ENCODE data around the gene RPL18. TPM values are rescaled to one million over a fixed set of nuclear protein-coding genes. Genes with fewer than 3 reads are reported as not detected.

RPL18 gene
- total RNA-seq, 1 experiment from 2014 or later = 1,417 TPM

- POLR2A ChIA-PET (ENCODE audit: low non-redundant PET) = no interaction called here
- no peak for TF ChIP-seq CTCF (conservative IDR thresholded peaks at IDR 0.05; ENCODE audit: low read depth, low read length)
- no peak for TF ChIP-seq EZH2 (IDR thresholded peaks at IDR 0.05; ENCODE audit: borderline replicate concordance, low read depth, low read length, poor library complexity, severe bottlenecking)
- H3K9me3 ChIP-seq (ENCODE audit: low read depth, low read length, poor library complexity, severe bottlenecking) = no peaks in the 10 kb centered on the region
Observed at GRCh38 chr19:48628486-48629296, 9.7 kb upstream of the RPL18 start.

GRCh38 chr19:48627865-48628314 lies 8.9 kb upstream of the RPL18 start:
- no peak for DNase-seq (ENCODE audit: low spot score)
- H3K27me3 ChIP-seq (replicated peaks; ENCODE audit: insufficient read depth, low read depth, low read length, poor library complexity) = no peaks in the 10 kb centered on the region
- H3K36me3 ChIP-seq (ENCODE audit: insufficient read depth, low read length, poor library complexity, severe bottlenecking) = peaks cover 13% of the 10 kb centered on the region
- intact Hi-C loops (cut with micrococcal nuclease; ENCODE audit: unreplicated experiment) = no loop called here
- peaks cover 27% of the 10 kb centered on the region for H3K4me1 ChIP-seq (ENCODE audit: insufficient read depth, low read length, poor library complexity, severe bottlenecking)
- H3K9me3 ChIP-seq (ENCODE audit: low read depth, low read length, poor library complexity, severe bottlenecking) = no peaks in the 10 kb centered on the region
- no peak overlapping the region for H3K4me3 ChIP-seq (ENCODE audit: low read depth, low read length, poor library complexity, severe bottlenecking)
- ChIA-PET CTCF (no interaction called here), POLR2A (ENCODE audit: low non-redundant PET) (no interaction called here)
- H3K27ac ChIP-seq (ENCODE audit: low read depth, low read length, poor library complexity, severe bottlenecking) = no peak overlapping the region
- BruUV-seq (replicated peaks) = no TSS peak
- TF ChIP-seq CTCF (conservative IDR thresholded peaks at IDR 0.05; ENCODE audit: low read depth, low read length) (no peak), EZH2 (IDR thresholded peaks at IDR 0.05; ENCODE audit: borderline replicate concordance, low read depth, low read length, poor library complexity, severe bottlenecking) (no peak)

More at GRCh38 chr19:48628486-48629296, 9.7 kb upstream of the RPL18 start:
- Histone ChIP-seq H3K27ac (ENCODE audit: low read depth, low read length, poor library complexity, severe bottlenecking) (peak overlapping the region; percentile 24), H3K27me3 (replicated peaks; ENCODE audit: insufficient read depth, low read depth, low read length, poor library complexity) (no peaks in the 10 kb centered on the region), H3K36me3 (ENCODE audit: insufficient read depth, low read length, poor library complexity, severe bottlenecking) (peaks cover 19% of the 10 kb centered on the region), H3K4me1 (ENCODE audit: insufficient read depth, low read length, poor library complexity, severe bottlenecking) (peaks cover 30% of the 10 kb centered on the region), H3K4me3 (ENCODE audit: low read depth, low read length, poor library complexity, severe bottlenecking) (no peak overlapping the region)
- intact Hi-C loops (cut with micrococcal nuclease; ENCODE audit: unreplicated experiment) = no loop called here
- BruUV-seq (replicated peaks) = no TSS peak
- DNase-seq (ENCODE audit: low spot score) = no peak
- CTCF ChIA-PET = no interaction called here

- H3K9me3 ChIP-seq (ENCODE audit: low read depth, low read length, poor library complexity, severe bottlenecking) = no peaks in the 10 kb centered on the region
- POLR2A ChIA-PET (ENCODE audit: low non-redundant PET) = interaction anchor here (0.6 kb wide), 1 partner anchor 9 kb away, joined by 4 read pairs; the partner anchor contains the start of gene RPL18
- H3K4me3 ChIP-seq (ENCODE audit: low read depth, low read length, poor library complexity, severe bottlenecking) = no peak overlapping the region
- peaks cover 8% of the 10 kb centered on the region for H3K36me3 ChIP-seq (ENCODE audit: insufficient read depth, low read length, poor library complexity, severe bottlenecking)
- H3K27ac ChIP-seq (ENCODE audit: low read depth, low read length, poor library complexity, severe bottlenecking) = no peak overlapping the region
- no TSS peak for BruUV-seq (replicated peaks)
- TF ChIP-seq CTCF (conservative IDR thresholded peaks at IDR 0.05; ENCODE audit: low read depth, low read length) = no peak
- no peak for TF ChIP-seq EZH2 (IDR thresholded peaks at IDR 0.05; ENCODE audit: borderline replicate concordance, low read depth, low read length, poor library complexity, severe bottlenecking)
- intact Hi-C loops (cut with micrococcal nuclease; ENCODE audit: unreplicated experiment) = no loop called here
- H3K4me1 ChIP-seq (ENCODE audit: insufficient read depth, low read length, poor library complexity, severe bottlenecking) = peaks cover 21% of the 10 kb centered on the region
- no peak for DNase-seq (ENCODE audit: low spot score)
- CTCF ChIA-PET = no interaction called here
- H3K27me3 ChIP-seq (replicated peaks; ENCODE audit: insufficient read depth, low read depth, low read length, poor library complexity) = no peaks in the 10 kb centered on the region
Observed at GRCh38 chr19:48627201-48627864, 8.4 kb upstream of the RPL18 start.
